Stomach (tissue), 9 donors: ENCODE data around the gene LDLR. TPM values are rescaled to one million over a fixed set of nuclear protein-coding genes. Genes with fewer than 3 reads are reported as not detected.
A peak's percentile ranks its signal among the peaks of the same experiment; 100 is the strongest.

Experiments used
- DNase-seq, 2 donors: peaks; one replicate each; pipeline versions ENCODE4 v3.0.0 to v3.0.0-alpha.2; 2013 to 2019
- H3K27ac ChIP-seq, 5 donors: fragments of 200-600 bp in 4 of 5; sonication (generic) in 4 of 5; one replicate each; pipeline ENCODE4 v1.5.1; 2013 to 2019; ENCODE audit warnings: mild to moderate bottlenecking in 1 of 5, moderate library complexity in 1 of 5
- H3K27me3 ChIP-seq, 3 donors: fragments of 200-600 bp; sonication (generic); one replicate each; pipeline ENCODE4 v1.5.1; 2017 to 2019; ENCODE audit warnings: mixed run types in 1 of 3
- H3K36me3 ChIP-seq, 4 donors: fragments of 200-600 bp; sonication (generic); 1 replicate in 3 of 4; 2 replicates in 1 of 4; pipeline ENCODE4 v1.5.1; 2016 to 2019
- H3K4me1 ChIP-seq, 4 donors: fragments of 200-600 bp; sonication (generic); one replicate each; pipeline ENCODE4 v1.5.1; 2016 to 2019
- H3K4me3 ChIP-seq, 4 donors: fragments of 200-600 bp; sonication (generic) in 3 of 4; one replicate each; pipeline ENCODE4 v1.5.1; 2016 to 2019; ENCODE audit warnings: mild to moderate bottlenecking in 1 of 4
- H3K9me3 ChIP-seq, 4 donors: fragments of 200-600 bp; sonication (generic); one replicate each; pipeline ENCODE4 v1.5.1; 2016 to 2019
- EP300 ChIP-seq: sonication (generic); formaldehyde crosslinking; IDR thresholded peaks from one replicate; pipeline ENCODE4 v1.6.1; 2017; ENCODE audit warnings: antibody characterized with exemption
- POLR2A ChIP-seq, 4 donors: fragments of 450-650 bp; IDR thresholded peaks; one replicate each; pipeline ENCODE4 v1.6.1; 2016; ENCODE audit warnings: antibody characterized with exemption in 4 of 4, control low read depth in 2 of 4, mild to moderate bottlenecking in 1 of 4, moderate library complexity in 1 of 4
- POLR2AphosphoS5 ChIP-seq, 3 donors: sonication (generic); formaldehyde crosslinking; IDR thresholded peaks; one replicate each; pipeline ENCODE4 v1.6.1; 2016; ENCODE audit warnings: antibody characterized with exemption in 3 of 3
- whole genome bisulfite sequencing, 5 donors: extraction: QIAGEN DNeasy Blood & Tissue Kit in 3 of 5; methylation state at CpG; one replicate each; pipeline versions ENCODE4 v1.1.5 to v1.1.7; 2013 to 2018; 5-methylcytosine and 5-hydroxymethylcytosine counted together
- intact Hi-C: fragments of 100-400 bp; cut with DNase I; formaldehyde crosslinking; loops from one replicate; pipeline ENCODE4 v1.15.1; 2023; ENCODE audit warnings: low total_unique reads
- polyA plus RNA-seq, 3 donors: library from polyadenylated mRNA; stranded (reverse); fragments of 200-250 nt; gene quantifications; one replicate each; pipeline ENCODE4 v1.2.3, GENCODE V29; 2013
- total RNA-seq, 5 donors: library from RNA; depleted of rRNA; stranded (reverse); fragments of >200 nt; gene quantifications; one replicate each; pipeline versions ENCODE4 v1.1.0 to v1.2.3, GENCODE V29; 2014 to 2016
- TF ChIP-seq, protein P1 (sequence below), 7 experiments: fragments of 450-650 bp in 4 of 7; fragments of 200-600 bp in 3 of 7; sonication (generic) in 3 of 7; IDR thresholded peaks; one replicate each; pipeline ENCODE4 v1.5.1; 2016 to 2019; ENCODE audit warnings: antibody characterized with exemption in 7 of 7, control low read depth in 2 of 7, mild to moderate bottlenecking in 1 of 7
- donor health status: healthy with polysubstance abuse.
- donor health status: Bipolar disorder and iron deficiency.
- donor health status: healthy.

The LDLR gene
- total and polyA plus RNA-seq, 8 donors: 23.2 to 626 (median 87.2) TPM

DNA sequence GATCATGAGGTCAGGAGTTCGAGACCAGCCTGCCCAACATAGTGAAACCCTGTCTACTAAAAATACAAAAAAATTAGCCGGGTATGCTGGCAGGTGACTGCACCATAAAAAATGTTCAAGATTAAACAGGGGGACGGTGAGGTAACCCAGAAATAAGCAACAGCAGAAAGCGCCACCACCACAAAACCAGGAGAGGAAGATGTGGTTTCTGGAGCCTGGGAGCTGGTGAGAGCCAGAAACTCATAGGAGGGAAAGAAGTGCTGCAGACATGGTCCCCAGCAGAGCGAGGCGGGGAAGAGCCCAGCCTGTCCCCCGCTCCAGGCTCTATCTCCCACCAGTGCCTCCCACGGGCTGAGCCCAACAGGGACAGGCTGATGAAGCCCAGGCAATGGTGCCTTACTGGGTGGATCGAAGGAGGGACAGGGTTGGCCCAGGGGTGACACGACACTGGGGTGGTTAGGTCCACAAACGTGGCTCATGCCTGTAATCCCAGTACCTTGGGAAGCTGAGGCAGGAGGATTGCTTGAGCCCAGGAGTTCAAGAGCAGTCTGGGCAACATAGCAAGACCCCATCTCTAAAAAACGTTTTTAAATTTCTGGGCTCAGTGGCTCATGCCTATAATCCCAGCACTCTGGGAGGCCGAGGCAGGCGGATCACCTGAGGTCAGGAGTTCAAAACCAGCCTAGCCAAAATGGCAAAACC lies 47.3 kb downstream of the LDLR start:
- TF ChIP-seq POLR2AphosphoS5 (IDR thresholded peaks at IDR 0.05) (no peak), POLR2A (IDR thresholded peaks at IDR 0.05) (no peak), EP300 (no peak)
- TF ChIP-seq, protein P1, sequence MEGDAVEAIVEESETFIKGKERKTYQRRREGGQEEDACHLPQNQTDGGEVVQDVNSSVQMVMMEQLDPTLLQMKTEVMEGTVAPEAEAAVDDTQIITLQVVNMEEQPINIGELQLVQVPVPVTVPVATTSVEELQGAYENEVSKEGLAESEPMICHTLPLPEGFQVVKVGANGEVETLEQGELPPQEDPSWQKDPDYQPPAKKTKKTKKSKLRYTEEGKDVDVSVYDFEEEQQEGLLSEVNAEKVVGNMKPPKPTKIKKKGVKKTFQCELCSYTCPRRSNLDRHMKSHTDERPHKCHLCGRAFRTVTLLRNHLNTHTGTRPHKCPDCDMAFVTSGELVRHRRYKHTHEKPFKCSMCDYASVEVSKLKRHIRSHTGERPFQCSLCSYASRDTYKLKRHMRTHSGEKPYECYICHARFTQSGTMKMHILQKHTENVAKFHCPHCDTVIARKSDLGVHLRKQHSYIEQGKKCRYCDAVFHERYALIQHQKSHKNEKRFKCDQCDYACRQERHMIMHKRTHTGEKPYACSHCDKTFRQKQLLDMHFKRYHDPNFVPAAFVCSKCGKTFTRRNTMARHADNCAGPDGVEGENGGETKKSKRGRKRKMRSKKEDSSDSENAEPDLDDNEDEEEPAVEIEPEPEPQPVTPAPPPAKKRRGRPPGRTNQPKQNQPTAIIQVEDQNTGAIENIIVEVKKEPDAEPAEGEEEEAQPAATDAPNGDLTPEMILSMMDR (IDR thresholded peaks at IDR 0.05): no peak
- Histone ChIP-seq H3K4me1 (peaks cover 37 to 51% (median 44%) of the 10 kb centered on the region in 4 donors), H3K36me3 (peaks cover 13 to 23% (median 19%) of the 10 kb centered on the region in 4 donors), H3K27ac (peak overlapping the region in 4 of 5 donors; percentile 15 to 93 (median 62)), H3K27me3 (no peaks in the 10 kb centered on the region), H3K9me3 (no peaks in the 10 kb centered on the region), H3K4me3 (no peak overlapping the region)
- intact Hi-C loops: no loop called here
- WGBS, 5 donors: 54 to 76% (median 57%) methylated on average over 14 of the region's 14 CpGs
- no peak for DNase-seq

DNA sequence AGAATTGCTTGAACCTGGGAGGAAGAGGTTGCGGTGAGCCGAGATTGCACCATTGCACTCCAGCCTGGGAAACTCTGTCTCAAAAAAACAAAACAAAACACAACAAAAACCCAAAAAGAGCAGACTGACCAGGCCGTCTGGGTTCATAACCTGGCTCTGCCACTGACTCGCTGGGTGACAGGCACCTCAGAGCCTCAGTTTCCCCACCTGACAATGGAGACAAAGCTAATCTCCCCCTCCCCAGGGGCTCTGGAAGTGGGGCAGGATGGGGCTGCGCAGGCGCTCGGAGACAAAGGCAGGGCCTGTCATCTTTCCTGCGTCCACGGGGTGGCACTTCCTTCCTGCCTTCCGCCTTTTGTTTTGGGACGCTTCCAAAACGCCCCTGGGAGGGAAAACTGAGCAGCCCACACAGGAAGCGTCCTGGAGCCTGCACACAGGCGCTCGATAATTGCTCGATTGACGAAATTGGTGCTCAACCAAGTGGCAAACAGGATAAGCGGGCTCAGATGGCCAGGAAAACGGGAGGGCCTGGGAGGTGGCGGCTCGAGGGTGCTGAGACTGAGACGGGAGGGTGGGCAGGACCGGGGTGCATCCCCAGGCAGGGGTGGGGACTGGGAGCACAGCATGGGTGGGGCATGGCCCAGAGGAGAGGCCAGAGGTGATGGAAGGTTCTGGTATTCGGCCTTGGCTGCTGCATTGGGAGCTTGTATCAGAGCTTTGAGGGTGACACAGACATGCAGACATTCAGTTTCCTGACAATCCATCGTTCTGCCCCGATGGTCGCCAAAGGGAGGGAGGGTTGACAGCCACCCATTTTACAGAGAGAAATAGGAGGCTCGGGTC lies 48.5 kb downstream of the LDLR start:
- intact Hi-C loops: loop anchor here (2.0 kb wide), 1 partner anchor 65 kb away; no protein-coding TSS in a partner anchor
- peak; percentile 77 to 94 for DNase-seq
- Histone ChIP-seq H3K9me3 (no peaks in the 10 kb centered on the region), H3K4me3 (peak overlapping the region; percentile 29 to 37 (median 32)), H3K36me3 (peaks cover 5 to 11% (median 7%) of the 10 kb centered on the region in 4 donors), H3K4me1 (peaks cover 49 to 63% (median 56%) of the 10 kb centered on the region in 4 donors), H3K27me3 (no peaks in the 10 kb centered on the region), H3K27ac (peak overlapping the region; percentile 81 to 94 (median 93))
- TF ChIP-seq, protein P1 (IDR thresholded peaks at IDR 0.05): peak in 5 of 7 experiments; percentile 78 to 93 (median 91)
- no peak for TF ChIP-seq POLR2A (IDR thresholded peaks at IDR 0.05)
- peak; percentile 41 to 76 (median 62) for TF ChIP-seq POLR2AphosphoS5 (IDR thresholded peaks at IDR 0.05)
- 3 to 4% (median 4%) methylated on average over 24 to 28 of the region's 28 CpGs for WGBS, 5 donors

- peaks cover 0 to under 1% (median 0%) of the 10 kb centered on the region in 4 donors for H3K36me3 ChIP-seq
- intact Hi-C loops: loop anchor here (2.0 kb wide), 1 partner anchor 64 kb away; no protein-coding TSS in a partner anchor
- peak overlapping the region; percentile 81 to 94 (median 93) for H3K27ac ChIP-seq
- DNase-seq: peak; percentile 68 to 88
- TF ChIP-seq POLR2A (IDR thresholded peaks at IDR 0.05) (no peak), POLR2AphosphoS5 (IDR thresholded peaks at IDR 0.05) (peak; percentile 36 to 48 (median 38)), EP300 (no peak)
- TF ChIP-seq, protein P1 (IDR thresholded peaks at IDR 0.05): no peak
- no peaks in the 10 kb centered on the region for H3K27me3 ChIP-seq
- H3K4me1 ChIP-seq: peaks cover 59 to 73% (median 66%) of the 10 kb centered on the region in 4 donors
- 17 to 32% (median 23%) methylated on average over 8 to 13 of the region's 13 CpGs for WGBS, 5 donors
- H3K9me3 ChIP-seq: no peaks in the 10 kb centered on the region
- peak overlapping the region in 2 of 4 donors; percentile 29 to 37 for H3K4me3 ChIP-seq
Observed at GRCh38 chr19:11138601-11139300, 49.5 kb downstream of the LDLR start.
